GM21367 (cell line): ENCODE data around the gene VCL.
"Not testable (repeated sequence)": the region's sequence is repeated elsewhere in the genome, so short reads cannot be mapped to it uniquely, and the experiment has no call there.

Experiments
- ATAC-seq: cut with Tn5 transposase; IDR thresholded peaks from one replicate; pipeline ENCODE4 v1.9.1; 2021; ENCODE audit not compliant: unreplicated experiment

VCL gene

GRCh38 chr10:74035303-74035702 is 37.4 kb downstream of the VCL start:
- no peak for ATAC-seq

GRCh38 chr10:74036474-74036873 is 38.6 kb downstream of the VCL start:
- no peak for ATAC-seq

GRCh38 chr10:74039561-74040145 is 41.7 kb downstream of the VCL start:
- no peak for ATAC-seq

GRCh38 chr10:74040200-74041126 is 42.5 kb downstream of the VCL start:
- no peak for ATAC-seq

- ATAC-seq: no peak
Measured at GRCh38 chr10:74044419-74044818, 46.5 kb downstream of the VCL start.

GRCh38 chr10:74047304-74047703 is 49.4 kb downstream of the VCL start:
- ATAC-seq: no peak

- ATAC-seq: no peak
Measured at GRCh38 chr10:74047871-74048270, 50.0 kb downstream of the VCL start.

- no peak for ATAC-seq
Measured at GRCh38 chr10:74048433-74048832, 50.5 kb downstream of the VCL start.

GRCh38 chr10:74049955-74050354 is 52.0 kb downstream of the VCL start:
- no peak for ATAC-seq

- no peak for ATAC-seq
Measured at GRCh38 chr10:74050653-74051052, 52.7 kb downstream of the VCL start.

- ATAC-seq: no peak
Measured at GRCh38 chr10:74051736-74052342, 53.9 kb downstream of the VCL start.

GRCh38 chr10:74052994-74053393 is 55.1 kb downstream of the VCL start:
- no peak for ATAC-seq

GRCh38 chr10:74055383-74056049 is 57.6 kb downstream of the VCL start:
- ATAC-seq: no peak

GRCh38 chr10:74056050-74056818 is 58.3 kb downstream of the VCL start:
- ATAC-seq: no peak

GRCh38 chr10:74058071-74058470 is 60.2 kb downstream of the VCL start:
- no peak for ATAC-seq

GRCh38 chr10:74058658-74059057 is 60.7 kb downstream of the VCL start:
- no peak for ATAC-seq

- ATAC-seq: no peak
Measured at GRCh38 chr10:74061104-74061503, 63.2 kb downstream of the VCL start.

- not testable (repeated sequence) for ATAC-seq
Measured at GRCh38 chr10:74061978-74062377, 64.1 kb downstream of the VCL start.

GRCh38 chr10:74063256-74063655 is 65.3 kb downstream of the VCL start:
- ATAC-seq: no peak
